Skeletal muscle satellite cell (primary cell): ENCODE data around the gene TGM4.

Experiments used
- H3K27me3 ChIP-seq: 2 replicates; pipeline ENCODE4 v1.7.0; 2013; ENCODE audit warnings: low read length; ENCODE audit not compliant: control insufficient read depth, insufficient read depth
- H3K36me3 ChIP-seq: 2 replicates; pipeline ENCODE4 v1.7.0; 2013; ENCODE audit warnings: mild to moderate bottlenecking, control low read depth, low read length; ENCODE audit not compliant: insufficient read depth
- H3K4me1 ChIP-seq: 2 replicates; pipeline ENCODE4 v1.7.0; 2013; ENCODE audit warnings: low read length; ENCODE audit not compliant: control insufficient read depth, insufficient read depth
- H3K4me2 ChIP-seq: 2 replicates; pipeline ENCODE4 v1.7.0; 2013; ENCODE audit warnings: mild to moderate bottlenecking, low read length
- H3K4me3 ChIP-seq: 2 replicates; pipeline ENCODE4 v1.7.0; 2013; ENCODE audit warnings: low read length
- H3K9ac ChIP-seq: 2 replicates; pipeline ENCODE4 v1.7.0; 2013; ENCODE audit warnings: mild to moderate bottlenecking, low read depth, low read length, moderate library complexity
- H3K9me3 ChIP-seq: replicated peaks from 2 replicates; pipeline ENCODE4 v1.7.0; 2013; ENCODE audit warnings: mild to moderate bottlenecking, control low read depth, low read length

TGM4 gene

DNA sequence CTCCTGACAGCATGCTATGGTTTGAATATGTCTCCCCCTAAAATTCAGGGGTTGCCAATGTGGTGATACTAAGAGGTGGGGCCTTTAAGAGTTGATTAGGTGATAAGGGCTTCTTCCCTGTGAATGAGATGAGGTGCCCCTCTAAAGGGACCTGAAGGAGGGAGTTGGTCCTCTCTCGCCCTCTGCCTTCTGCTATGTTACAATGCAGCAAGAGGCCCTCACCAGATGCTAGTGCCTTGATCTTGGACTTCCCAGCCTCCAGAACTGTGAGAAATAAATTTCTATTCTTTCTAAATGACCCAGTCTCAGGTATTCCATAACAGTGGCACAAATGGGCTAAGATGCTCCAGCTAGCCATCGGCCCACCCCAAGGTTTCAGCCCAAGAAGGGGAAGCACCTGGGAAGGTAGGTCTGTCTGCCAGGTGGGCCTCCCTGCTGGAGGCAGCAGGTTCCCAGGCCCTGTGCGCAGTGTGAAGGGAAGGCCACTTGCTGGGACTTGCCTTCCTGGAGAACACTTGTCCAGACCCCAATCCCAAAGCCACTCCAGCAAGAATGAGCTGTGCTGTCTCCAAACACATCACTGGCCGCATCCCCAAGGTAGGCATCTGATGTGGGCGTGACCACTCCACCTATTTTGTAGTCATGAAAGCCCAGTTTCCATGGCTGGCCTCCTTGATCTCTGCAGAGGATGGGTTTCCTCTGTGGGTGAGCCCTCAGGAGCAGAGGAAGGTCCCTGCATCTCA, 9.0 kb downstream of the TGM4 start:
- H3K4me2 ChIP-seq, result peak overlapping the region; percentile 75
- peaks cover 44% of the 10 kb centered on the region for H3K4me1 ChIP-seq
- peak overlapping the region; percentile 78 for H3K9ac ChIP-seq
- H3K9me3 ChIP-seq, result no peaks in the 10 kb centered on the region
- H3K4me3 ChIP-seq, result peak overlapping the region; percentile 44
- no peaks in the 10 kb centered on the region for H3K27me3 ChIP-seq
- no peaks in the 10 kb centered on the region for H3K36me3 ChIP-seq

DNA sequence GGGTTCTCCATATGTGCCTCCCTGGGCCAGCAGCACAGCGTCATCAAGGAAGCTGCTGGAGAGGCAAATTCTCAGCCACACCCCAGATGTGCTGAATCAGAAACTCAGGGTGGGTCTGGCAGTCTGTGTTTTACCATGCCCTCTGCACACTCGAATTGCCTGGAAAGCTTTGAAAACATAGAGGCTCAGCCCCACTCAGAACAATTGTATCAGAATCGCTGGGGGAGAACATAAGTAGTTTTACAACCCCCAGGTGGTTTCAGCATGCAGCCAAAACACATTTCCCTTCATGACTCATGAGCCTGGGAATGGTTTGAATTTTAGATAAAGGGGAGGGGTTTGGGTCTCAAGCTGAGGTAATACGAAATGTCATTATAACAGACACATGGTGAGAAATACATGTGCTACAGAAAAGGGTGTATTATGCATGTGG, 9.6 kb downstream of the TGM4 start:
- no peaks in the 10 kb centered on the region for H3K36me3 ChIP-seq
- peak overlapping the region; percentile 78 for H3K9ac ChIP-seq
- no peaks in the 10 kb centered on the region for H3K27me3 ChIP-seq
- H3K4me2 ChIP-seq, result peak overlapping the region; percentile 75
- no peaks in the 10 kb centered on the region for H3K9me3 ChIP-seq
- H3K4me1 ChIP-seq, result peaks cover 44% of the 10 kb centered on the region
- H3K4me3 ChIP-seq, result peak overlapping the region; percentile 44

GRCh38 chr3:44885618-44886017, 11.2 kb downstream of the TGM4 start:
- no peaks in the 10 kb centered on the region for H3K9me3 ChIP-seq
- H3K4me1 ChIP-seq, result peaks cover 44% of the 10 kb centered on the region
- H3K9ac ChIP-seq, result peak overlapping the region; percentile 65
- no peaks in the 10 kb centered on the region for H3K36me3 ChIP-seq
- H3K4me2 ChIP-seq, result peak overlapping the region; percentile 57
- H3K27me3 ChIP-seq, result no peaks in the 10 kb centered on the region
- peak overlapping the region; percentile 35 for H3K4me3 ChIP-seq

DNA sequence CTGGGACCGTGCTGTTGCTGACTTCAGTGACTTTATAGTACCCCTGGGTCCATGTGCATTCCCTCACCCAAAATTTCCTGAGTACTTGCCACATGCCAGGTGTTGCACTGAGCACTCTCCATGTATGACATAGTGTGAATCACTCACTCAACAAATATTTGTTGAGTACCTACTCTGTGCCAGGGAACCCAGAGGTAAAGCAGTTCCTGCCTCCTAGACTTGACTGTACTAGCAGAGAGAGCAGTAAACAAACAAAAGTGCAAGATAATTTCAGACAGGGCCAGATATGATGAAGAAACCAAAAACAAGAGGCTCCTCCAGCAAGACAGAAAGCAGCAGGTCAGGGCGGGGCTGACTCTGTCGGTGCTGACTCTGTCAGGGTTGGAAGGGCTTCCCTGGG, 12.2 kb downstream of the TGM4 start:
- Histone ChIP-seq H3K4me1 (peaks cover 44% of the 10 kb centered on the region), H3K9ac (no peak overlapping the region), H3K9me3 (no peaks in the 10 kb centered on the region), H3K27me3 (no peaks in the 10 kb centered on the region), H3K4me2 (peak overlapping the region; percentile 0), H3K36me3 (no peaks in the 10 kb centered on the region), H3K4me3 (no peak overlapping the region)

DNA sequence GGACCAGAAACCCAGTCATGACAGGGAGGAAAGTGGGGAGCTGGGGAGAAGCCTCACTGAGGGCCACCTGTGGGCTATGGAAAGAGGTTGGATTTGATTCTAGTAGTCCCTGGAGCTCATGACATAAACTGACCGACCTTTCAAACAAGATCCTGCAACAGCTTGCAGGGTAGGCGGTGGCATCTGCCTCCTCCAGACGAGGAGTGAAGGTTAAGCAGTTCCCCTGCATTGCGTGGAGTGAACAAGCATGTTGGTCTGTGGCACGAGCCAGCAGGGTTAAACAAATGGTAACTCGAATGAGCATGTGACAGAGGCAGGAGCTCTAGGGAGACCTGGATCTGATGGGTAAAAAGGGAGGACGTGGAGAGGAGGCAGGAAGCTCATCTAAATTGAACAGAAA, 12.7 kb downstream of the TGM4 start:
- Histone ChIP-seq H3K9me3 (no peaks in the 10 kb centered on the region), H3K36me3 (no peaks in the 10 kb centered on the region), H3K27me3 (no peaks in the 10 kb centered on the region), H3K9ac (no peak overlapping the region), H3K4me1 (peaks cover 44% of the 10 kb centered on the region), H3K4me3 (no peak overlapping the region), H3K4me2 (peak overlapping the region; percentile 0)

DNA sequence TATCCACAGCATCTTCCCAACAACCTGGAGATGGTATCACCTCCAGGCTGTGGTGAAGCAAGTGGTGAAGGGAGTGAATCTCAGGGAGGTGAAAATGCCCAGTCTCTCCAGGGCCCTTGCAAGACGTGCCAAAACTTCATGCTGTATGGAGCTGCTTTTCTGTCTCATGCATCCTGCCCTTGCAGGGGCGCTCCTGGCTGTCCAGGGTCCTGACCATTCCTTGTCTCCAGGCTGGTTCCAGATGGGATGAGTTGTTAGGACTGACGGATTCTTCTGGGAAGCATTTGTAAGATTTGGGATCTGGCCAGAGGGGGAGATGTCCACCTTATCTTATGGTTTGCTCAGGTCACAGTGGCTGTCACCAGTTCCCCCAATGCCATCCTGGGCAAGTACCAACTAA, 15.8 kb downstream of the TGM4 start:
- Histone ChIP-seq H3K9me3 (no peaks in the 10 kb centered on the region), H3K4me3 (no peak overlapping the region), H3K4me2 (no peak overlapping the region), H3K27me3 (no peaks in the 10 kb centered on the region), H3K36me3 (no peaks in the 10 kb centered on the region), H3K9ac (no peak overlapping the region), H3K4me1 (peaks cover 38% of the 10 kb centered on the region)

DNA sequence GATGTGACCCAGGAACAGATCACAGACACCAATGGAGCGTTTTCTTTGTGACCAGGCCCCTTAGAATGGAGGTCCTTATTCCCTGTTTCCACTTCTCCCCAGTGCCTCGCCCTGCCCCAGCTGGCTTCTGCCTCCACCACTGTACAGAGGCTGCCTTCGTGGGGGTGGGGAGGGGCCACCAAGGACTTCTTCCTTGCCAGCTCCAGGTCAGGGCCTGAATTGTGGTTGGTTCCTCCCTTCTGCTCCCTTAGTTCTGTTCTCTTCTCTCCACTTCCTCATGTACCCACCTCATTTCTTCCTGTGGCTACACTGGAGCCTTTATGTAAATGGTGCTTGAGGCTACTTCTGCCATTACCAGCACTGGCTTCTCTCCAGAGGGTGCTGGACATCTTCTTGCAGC, 16.4 kb downstream of the TGM4 start:
- no peak overlapping the region for H3K4me2 ChIP-seq
- no peaks in the 10 kb centered on the region for H3K36me3 ChIP-seq
- H3K4me1 ChIP-seq, result peaks cover 34% of the 10 kb centered on the region
- no peak overlapping the region for H3K9ac ChIP-seq
- no peaks in the 10 kb centered on the region for H3K9me3 ChIP-seq
- H3K4me3 ChIP-seq, result no peak overlapping the region
- no peaks in the 10 kb centered on the region for H3K27me3 ChIP-seq

- Histone ChIP-seq H3K4me1 (peaks cover 18% of the 10 kb centered on the region), H3K4me2 (peak overlapping the region; percentile 53), H3K9ac (no peak overlapping the region), H3K4me3 (peak overlapping the region; percentile 9), H3K27me3 (no peaks in the 10 kb centered on the region), H3K9me3 (no peaks in the 10 kb centered on the region), H3K36me3 (no peaks in the 10 kb centered on the region)
These were observed 18.3 kb downstream of the TGM4 start for GRCh38 chr3:44892689-44893088.

DNA sequence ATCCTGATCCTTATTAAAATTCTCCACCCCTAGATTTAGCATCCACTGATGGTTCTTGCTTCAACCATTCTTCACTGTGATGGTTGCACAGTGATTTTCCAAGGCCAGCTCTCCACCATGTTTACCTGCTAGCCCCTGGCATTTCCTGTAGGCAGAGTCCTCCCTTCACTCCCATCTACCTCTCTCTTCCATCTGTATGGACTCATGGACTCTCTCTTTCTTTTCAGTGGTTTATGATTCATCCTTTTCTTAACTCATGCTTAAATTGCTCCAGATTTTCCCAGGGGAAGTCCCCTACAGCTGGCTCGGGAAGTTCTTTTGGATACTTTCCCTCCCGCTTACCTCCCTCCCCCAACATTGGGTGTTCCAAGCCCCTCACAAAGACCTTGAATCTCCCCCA, 18.7 kb downstream of the TGM4 start:
- Histone ChIP-seq H3K4me1 (peaks cover 18% of the 10 kb centered on the region), H3K36me3 (no peaks in the 10 kb centered on the region), H3K27me3 (no peaks in the 10 kb centered on the region), H3K9me3 (no peaks in the 10 kb centered on the region), H3K4me2 (peak overlapping the region; percentile 53), H3K4me3 (peak overlapping the region; percentile 9), H3K9ac (no peak overlapping the region)

- Histone ChIP-seq H3K9me3 (no peaks in the 10 kb centered on the region), H3K4me3 (no peak overlapping the region), H3K4me2 (no peak overlapping the region), H3K4me1 (peaks cover 18% of the 10 kb centered on the region), H3K36me3 (no peaks in the 10 kb centered on the region), H3K27me3 (no peaks in the 10 kb centered on the region), H3K9ac (no peak overlapping the region)
These were observed 20.1 kb downstream of the TGM4 start for GRCh38 chr3:44894485-44894884.

- Histone ChIP-seq H3K9ac (no peak overlapping the region), H3K4me2 (no peak overlapping the region), H3K27me3 (no peaks in the 10 kb centered on the region), H3K4me3 (no peak overlapping the region), H3K4me1 (peaks cover 18% of the 10 kb centered on the region), H3K9me3 (no peaks in the 10 kb centered on the region), H3K36me3 (no peaks in the 10 kb centered on the region)
These were observed 22.0 kb downstream of the TGM4 start for GRCh38 chr3:44896440-44896839.

DNA sequence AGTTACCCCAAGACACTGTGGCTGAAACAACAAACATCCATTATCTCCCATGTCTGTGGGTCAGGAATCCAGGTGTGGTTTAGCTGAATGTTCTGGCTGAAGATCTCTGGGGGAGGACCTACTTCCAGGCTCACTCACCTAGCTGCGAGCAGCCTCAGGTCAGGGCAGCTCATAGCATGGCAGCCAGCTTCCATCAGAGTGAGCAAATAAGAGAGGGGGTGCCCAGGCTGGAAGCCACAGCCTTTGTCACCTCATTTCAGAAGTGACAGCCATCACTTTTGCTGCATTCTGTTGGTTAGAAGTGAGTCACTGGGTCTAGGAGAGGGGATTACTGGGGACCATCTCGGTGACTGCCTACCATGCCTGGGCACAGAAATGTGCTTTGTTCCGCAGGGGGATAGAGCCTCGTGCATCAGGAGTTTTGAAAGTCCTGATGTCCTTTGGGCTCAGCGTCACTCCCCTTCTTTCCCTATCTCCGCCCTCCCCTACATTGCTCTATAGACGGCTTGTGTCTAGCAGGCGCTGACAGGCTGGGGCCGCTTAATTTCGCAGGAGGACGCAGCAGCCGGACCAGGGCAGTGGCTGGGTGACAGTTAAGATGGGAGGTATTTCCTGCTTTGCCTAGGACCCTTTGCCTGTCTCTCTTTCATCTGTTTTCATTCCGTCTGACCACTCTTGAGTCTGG, 25.4 kb downstream of the TGM4 start:
- H3K9me3 ChIP-seq, result no peaks in the 10 kb centered on the region
- no peaks in the 10 kb centered on the region for H3K4me1 ChIP-seq
- no peak overlapping the region for H3K4me3 ChIP-seq
- H3K27me3 ChIP-seq, result no peaks in the 10 kb centered on the region
- H3K36me3 ChIP-seq, result no peaks in the 10 kb centered on the region
- no peak overlapping the region for H3K9ac ChIP-seq
- no peak overlapping the region for H3K4me2 ChIP-seq
